MM.1S (cell line): ENCODE results near the gene CDKN3.
"Not testable (repeated sequence)": the region's sequence is repeated elsewhere in the genome, so short reads cannot be mapped to it uniquely, and the experiment has no call there.

Experiments
- DNase-seq: peaks from one replicate; pipeline ENCODE4 v3.0.0-alpha.2; 2015
- H2AFZ ChIP-seq: fragments of 300-600 bp; sonication (generic); 2 replicates; pipeline ENCODE4 v1.6.0; 2016; ENCODE audit warnings: antibody characterized with exemption, low read length
- H3F3A ChIP-seq: fragments of 300-600 bp; sonication (generic); 2 replicates; pipeline ENCODE4 v1.6.1; 2016; ENCODE audit warnings: mild to moderate bottlenecking, antibody characterized with exemption, low read length, moderate library complexity, mixed read lengths; ENCODE audit not compliant: insufficient read depth
- H3K27ac ChIP-seq: fragments of 300-600 bp; sonication (generic); 2 replicates; pipeline ENCODE4 v1.5.1; 2016; ENCODE audit warnings: mild to moderate bottlenecking, low read length
- H3K27me3 ChIP-seq: fragments of 300-600 bp; sonication (generic); replicated peaks from 2 replicates; pipeline ENCODE4 v1.6.0; 2016; ENCODE audit warnings: low read length; ENCODE audit not compliant: insufficient read depth
- H3K36me3 ChIP-seq: fragments of 300-600 bp; sonication (generic); replicated peaks from 2 replicates; pipeline ENCODE4 v1.6.1; 2016; ENCODE audit warnings: mild to moderate bottlenecking, low read length, mixed read lengths; ENCODE audit not compliant: insufficient read depth
- H3K4me1 ChIP-seq: fragments of 300-600 bp; sonication (generic); 2 replicates; pipeline ENCODE4 v1.6.1; 2016; ENCODE audit warnings: low read length, mixed read lengths
- H3K4me2 ChIP-seq: fragments of 300-600 bp; sonication (generic); 2 replicates; pipeline ENCODE4 v1.6.0; 2016; ENCODE audit warnings: low read depth, low read length
- H3K4me3 ChIP-seq: fragments of 300-600 bp; sonication (generic); 2 replicates; pipeline ENCODE4 v1.5.1; 2016; ENCODE audit warnings: low read length, mixed read lengths
- H3K79me2 ChIP-seq: fragments of 300-600 bp; sonication (generic); 2 replicates; pipeline ENCODE4 v1.6.1; 2016; ENCODE audit warnings: mixed run types, low read length, mixed read lengths
- H3K9ac ChIP-seq: fragments of 300-600 bp; sonication (generic); 2 replicates; pipeline ENCODE4 v1.6.1; 2016; ENCODE audit warnings: low read length, mixed read lengths
- H3K9me2 ChIP-seq: fragments of 300-600 bp; sonication (generic); replicated peaks from 2 replicates; pipeline ENCODE4 v1.6.1; 2016; ENCODE audit warnings: mild to moderate bottlenecking, low read length, mixed read lengths; ENCODE audit not compliant: insufficient read depth
- H3K9me3 ChIP-seq: fragments of 300-600 bp; sonication (generic); replicated peaks from 2 replicates; pipeline ENCODE4 v1.6.1; 2016; ENCODE audit warnings: mild to moderate bottlenecking, low read length, mixed read lengths; ENCODE audit not compliant: insufficient read depth
- H4K20me1 ChIP-seq: fragments of 300-600 bp; sonication (generic); 2 replicates; pipeline ENCODE4 v1.6.1; 2016; ENCODE audit warnings: mild to moderate bottlenecking, low read length, moderate library complexity, mixed read lengths; ENCODE audit not compliant: insufficient read depth
- EZH2 ChIP-seq: fragments of 300-600 bp; sonication (generic); optimal IDR thresholded peaks from 2 replicates; pipeline ENCODE3; 2017; ENCODE audit warnings: low read depth, mild to moderate bottlenecking, antibody characterized with exemption, low read length, mixed read lengths
- EZH2phosphoT487 ChIP-seq: fragments of 300-600 bp; sonication (generic); IDR thresholded peaks from 2 replicates; pipeline ENCODE4 v1.6.1; 2018; ENCODE audit warnings: antibody characterized with exemption, low read length
- TF ChIP-seq, protein P1 (sequence below): fragments of 300-600 bp; sonication (generic); IDR thresholded peaks from 2 replicates; pipeline ENCODE4 v1.5.1; 2016; ENCODE audit warnings: antibody characterized with exemption, low read length, mixed read lengths

The CDKN3 gene

GRCh38 chr14:54440873-54441868 lies 44.4 kb downstream of the CDKN3 start, which contains the start of gene CNIH1:
TSS of gene CNIH1 (minus strand) at chr14:54441374. CDS start at chr14:54441327, 47 bp downstream.
- TF ChIP-seq EZH2phosphoT487 = no peak
- TF ChIP-seq, protein P1, sequence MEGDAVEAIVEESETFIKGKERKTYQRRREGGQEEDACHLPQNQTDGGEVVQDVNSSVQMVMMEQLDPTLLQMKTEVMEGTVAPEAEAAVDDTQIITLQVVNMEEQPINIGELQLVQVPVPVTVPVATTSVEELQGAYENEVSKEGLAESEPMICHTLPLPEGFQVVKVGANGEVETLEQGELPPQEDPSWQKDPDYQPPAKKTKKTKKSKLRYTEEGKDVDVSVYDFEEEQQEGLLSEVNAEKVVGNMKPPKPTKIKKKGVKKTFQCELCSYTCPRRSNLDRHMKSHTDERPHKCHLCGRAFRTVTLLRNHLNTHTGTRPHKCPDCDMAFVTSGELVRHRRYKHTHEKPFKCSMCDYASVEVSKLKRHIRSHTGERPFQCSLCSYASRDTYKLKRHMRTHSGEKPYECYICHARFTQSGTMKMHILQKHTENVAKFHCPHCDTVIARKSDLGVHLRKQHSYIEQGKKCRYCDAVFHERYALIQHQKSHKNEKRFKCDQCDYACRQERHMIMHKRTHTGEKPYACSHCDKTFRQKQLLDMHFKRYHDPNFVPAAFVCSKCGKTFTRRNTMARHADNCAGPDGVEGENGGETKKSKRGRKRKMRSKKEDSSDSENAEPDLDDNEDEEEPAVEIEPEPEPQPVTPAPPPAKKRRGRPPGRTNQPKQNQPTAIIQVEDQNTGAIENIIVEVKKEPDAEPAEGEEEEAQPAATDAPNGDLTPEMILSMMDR = peak; percentile 71
- Histone ChIP-seq H3K27me3 (no peaks in the 10 kb centered on the region), H3K4me1 (no peaks in the 10 kb centered on the region), H3K27ac (peak within 1 kb of the TSS; percentile 61), H3K9me3 (no peaks in the 10 kb centered on the region), H3K79me2 (peaks cover 45% of the 10 kb centered on the region), H3K4me3 (peak within 1 kb of the TSS; percentile 73), H3K4me2 (peak within 1 kb of the TSS; percentile 86), H3F3A (no peaks in the 10 kb centered on the region), H2AFZ (peak within 1 kb of the TSS; percentile 82), H4K20me1 (no peaks in the 10 kb centered on the region), H3K9ac (peak within 1 kb of the TSS; percentile 55; the same call in 1 of the 2 replicates), H3K9me2 (no peaks in the 10 kb centered on the region), H3K36me3 (no peaks in the 10 kb centered on the region)
- peak; percentile 83 for DNase-seq

GRCh38 chr14:54442961-54443360 lies 46.2 kb downstream of the CDKN3 start:
- not testable (repeated sequence) for H3K9me2 ChIP-seq, H3K27me3 ChIP-seq, H3K4me3 ChIP-seq, H3K36me3 ChIP-seq, H3K27ac ChIP-seq, H3K9me3 ChIP-seq, H4K20me1 ChIP-seq, DNase-seq, H3F3A ChIP-seq, H3K4me2 ChIP-seq, H2AFZ ChIP-seq, H3K9ac ChIP-seq, H3K4me1 ChIP-seq
- peaks cover 28% of the 10 kb centered on the region for H3K79me2 ChIP-seq

GRCh38 chr14:54443981-54444380 lies 47.2 kb downstream of the CDKN3 start:
- TF ChIP-seq, protein P1 = no peak
- TF ChIP-seq EZH2phosphoT487 (no peak), EZH2 (no peak)
- H4K20me1 ChIP-seq = no peaks in the 10 kb centered on the region
- DNase-seq = no peak
- no peak overlapping the region for H3K4me2 ChIP-seq
- no peaks in the 10 kb centered on the region for H3F3A ChIP-seq
- H3K36me3 ChIP-seq = no peaks in the 10 kb centered on the region
- H3K9ac ChIP-seq = no peak overlapping the region
- H2AFZ ChIP-seq = no peak overlapping the region
- H3K79me2 ChIP-seq = peaks cover 17% of the 10 kb centered on the region
- H3K4me3 ChIP-seq = no peak overlapping the region
- H3K27me3 ChIP-seq = no peaks in the 10 kb centered on the region
- H3K9me3 ChIP-seq = no peaks in the 10 kb centered on the region
- no peak overlapping the region for H3K27ac ChIP-seq
- H3K9me2 ChIP-seq = no peaks in the 10 kb centered on the region
- H3K4me1 ChIP-seq = no peaks in the 10 kb centered on the region

GRCh38 chr14:54444681-54445080 lies 47.9 kb downstream of the CDKN3 start:
- H3K4me1 ChIP-seq = no peaks in the 10 kb centered on the region
- no peaks in the 10 kb centered on the region for H3K9me2 ChIP-seq
- H3K4me2 ChIP-seq = no peak overlapping the region
- H3K36me3 ChIP-seq = no peaks in the 10 kb centered on the region
- peaks cover 10% of the 10 kb centered on the region for H3K79me2 ChIP-seq
- TF ChIP-seq, protein P1 = no peak
- TF ChIP-seq EZH2 = no peak
- no peak overlapping the region for H3K27ac ChIP-seq
- H4K20me1 ChIP-seq = no peaks in the 10 kb centered on the region
- no peak overlapping the region for H3K4me3 ChIP-seq
- H2AFZ ChIP-seq = no peak overlapping the region
- no peaks in the 10 kb centered on the region for H3K27me3 ChIP-seq
- H3F3A ChIP-seq = no peaks in the 10 kb centered on the region
- H3K9ac ChIP-seq = no peak overlapping the region
- no peaks in the 10 kb centered on the region for H3K9me3 ChIP-seq
- DNase-seq = no peak
